HG02938 (cell line): ENCODE measurements around the gene VAV2.
"Not testable (repeated sequence)": the region's sequence is repeated elsewhere in the genome, so short reads cannot be mapped to it uniquely, and the experiment has no call there.

Source experiments
- ATAC-seq: cut with Tn5 transposase; IDR thresholded peaks from one replicate; pipeline ENCODE4 v1.9.1; 2021; ENCODE audit warnings: mild to moderate bottlenecking, moderate library complexity; ENCODE audit not compliant: unreplicated experiment

The VAV2 gene

DNA sequence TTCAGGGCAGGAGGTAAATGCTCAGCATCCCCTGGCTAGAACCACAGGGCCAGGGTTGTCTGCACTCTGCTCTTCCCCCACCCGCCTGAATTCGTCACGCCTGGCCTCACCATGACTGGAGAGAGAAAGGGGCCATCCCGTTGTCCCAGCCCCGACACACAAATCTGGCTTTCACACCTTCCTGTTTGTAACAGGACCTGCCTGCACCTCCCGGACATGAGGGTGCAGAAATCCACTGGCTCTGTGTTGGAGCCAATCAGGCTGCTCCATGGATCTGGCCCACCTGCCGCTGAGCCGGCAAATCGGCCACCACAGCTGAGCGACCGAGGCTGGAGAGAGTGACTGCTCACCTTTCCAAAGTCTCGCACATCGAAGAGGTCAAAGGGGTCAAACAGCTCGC, 53.4 kb downstream of the VAV2 start:
- no peak for ATAC-seq

DNA sequence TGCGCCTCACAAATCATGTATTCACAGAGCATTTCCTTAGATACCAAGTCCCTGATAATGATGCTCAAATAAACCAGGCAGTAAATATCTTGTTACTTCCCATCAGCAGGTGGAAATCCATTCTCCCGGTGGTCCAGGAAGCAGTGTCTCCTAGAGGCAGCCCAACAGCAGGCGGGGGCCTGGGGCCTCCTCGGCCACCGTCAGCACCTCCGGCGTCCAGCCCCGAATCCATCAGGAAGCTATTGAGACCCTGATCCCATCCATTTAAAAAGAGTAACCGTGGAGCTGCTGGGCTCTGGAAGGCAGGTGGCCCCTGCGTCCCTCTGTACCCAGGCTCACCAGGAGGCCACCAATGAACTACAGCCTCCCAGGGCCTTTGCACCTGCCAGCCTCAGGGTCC, 54.0 kb downstream of the VAV2 start:
- no peak for ATAC-seq

- ATAC-seq: no peak
Measured at GRCh38 chr9:133937120-133937519, 55.0 kb downstream of the VAV2 start.

DNA sequence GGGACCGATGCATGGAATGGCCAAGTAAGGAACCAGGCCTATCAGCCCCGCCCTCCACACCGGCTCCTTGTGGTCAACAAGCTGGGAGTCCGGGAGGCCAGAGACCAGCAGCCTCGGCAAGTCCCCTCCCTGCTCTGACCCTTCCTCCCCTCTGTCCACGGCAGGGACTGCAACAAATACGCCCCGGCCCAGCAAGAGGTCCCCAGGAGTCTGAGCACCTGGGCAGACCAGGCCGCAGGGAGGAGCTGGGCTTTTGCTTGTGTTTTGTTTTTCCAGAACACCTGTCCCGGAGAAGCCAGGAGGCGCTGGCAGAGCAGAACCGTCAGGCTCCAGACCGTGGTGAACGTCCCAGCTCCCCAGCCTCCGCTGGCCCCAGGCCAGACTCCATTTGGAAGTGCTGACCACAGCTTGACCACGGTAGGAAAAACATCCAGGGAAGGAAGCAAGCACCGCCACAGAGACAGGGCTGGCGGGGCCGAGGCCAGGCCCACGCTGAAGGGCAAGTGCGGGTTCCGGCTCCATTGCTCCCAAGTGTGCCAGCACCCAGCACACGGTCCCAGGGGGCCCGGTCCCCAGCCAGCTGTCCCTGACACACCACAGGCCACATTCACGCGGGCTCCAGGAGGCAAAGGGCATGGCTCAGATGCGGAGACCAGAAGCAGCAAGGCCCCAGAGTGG, 56.7 kb downstream of the VAV2 start:
- no peak for ATAC-seq

DNA sequence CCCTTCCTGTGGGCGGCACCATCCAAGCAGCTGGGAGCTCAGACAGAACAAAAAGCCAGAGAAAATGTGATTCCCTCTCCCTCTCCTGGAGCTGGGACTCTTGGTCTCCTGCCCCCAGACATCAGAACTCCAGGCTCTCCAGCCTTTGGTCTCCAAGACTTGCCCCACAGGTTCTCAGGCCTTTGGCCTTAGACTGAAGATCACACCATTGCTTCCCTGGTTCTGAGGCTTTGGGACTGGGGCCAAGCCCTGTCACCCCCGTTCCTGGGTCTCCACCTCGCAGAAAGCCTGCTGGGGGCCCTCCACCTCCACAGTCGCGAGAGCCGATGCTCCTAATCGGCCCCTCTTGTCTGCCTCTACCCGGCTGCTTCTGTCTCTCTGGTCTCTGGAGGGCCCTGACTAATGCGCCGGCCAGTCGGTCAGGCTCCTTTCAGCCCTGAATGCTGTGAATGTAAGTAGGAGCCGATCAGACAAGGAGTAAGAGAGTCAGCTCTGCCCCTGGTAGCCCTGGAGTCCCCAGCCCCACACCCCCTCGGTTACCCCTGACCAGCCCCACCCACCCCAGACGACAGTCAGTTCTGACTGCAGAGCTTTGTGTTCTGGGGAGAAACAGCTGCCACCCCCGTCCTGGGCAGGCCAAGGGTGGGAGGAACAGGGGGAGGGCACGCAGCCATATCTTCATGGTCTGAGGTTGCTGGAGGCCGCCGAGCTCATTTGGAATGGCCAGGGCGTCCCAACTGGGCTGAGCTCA, 57.5 kb downstream of the VAV2 start:
- no peak for ATAC-seq

GRCh38 chr9:133933426-133934026, 58.6 kb downstream of the VAV2 start:
- no peak for ATAC-seq

- no peak for ATAC-seq
Measured at GRCh38 chr9:133932633-133933032, 59.5 kb downstream of the VAV2 start.

DNA sequence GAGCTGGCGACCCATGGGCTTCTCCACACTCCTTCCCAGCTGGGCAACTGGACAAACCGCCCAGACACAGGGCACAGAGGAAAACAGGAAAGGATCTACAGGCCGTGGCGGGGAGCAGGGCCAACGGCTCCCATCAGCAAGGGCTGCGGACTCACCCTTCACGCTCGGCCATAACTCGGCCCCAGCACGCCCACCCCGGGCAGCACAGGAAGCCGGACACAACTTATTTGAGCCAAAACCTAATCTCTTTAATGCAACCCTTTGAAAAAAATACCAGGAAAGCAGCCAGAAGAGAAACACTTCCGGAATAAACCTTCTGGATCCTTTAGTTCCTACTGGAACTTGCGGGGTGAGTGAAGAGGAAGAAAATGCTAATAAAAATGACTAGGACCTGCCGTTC, 59.9 kb downstream of the VAV2 start:
- ATAC-seq: no peak

DNA sequence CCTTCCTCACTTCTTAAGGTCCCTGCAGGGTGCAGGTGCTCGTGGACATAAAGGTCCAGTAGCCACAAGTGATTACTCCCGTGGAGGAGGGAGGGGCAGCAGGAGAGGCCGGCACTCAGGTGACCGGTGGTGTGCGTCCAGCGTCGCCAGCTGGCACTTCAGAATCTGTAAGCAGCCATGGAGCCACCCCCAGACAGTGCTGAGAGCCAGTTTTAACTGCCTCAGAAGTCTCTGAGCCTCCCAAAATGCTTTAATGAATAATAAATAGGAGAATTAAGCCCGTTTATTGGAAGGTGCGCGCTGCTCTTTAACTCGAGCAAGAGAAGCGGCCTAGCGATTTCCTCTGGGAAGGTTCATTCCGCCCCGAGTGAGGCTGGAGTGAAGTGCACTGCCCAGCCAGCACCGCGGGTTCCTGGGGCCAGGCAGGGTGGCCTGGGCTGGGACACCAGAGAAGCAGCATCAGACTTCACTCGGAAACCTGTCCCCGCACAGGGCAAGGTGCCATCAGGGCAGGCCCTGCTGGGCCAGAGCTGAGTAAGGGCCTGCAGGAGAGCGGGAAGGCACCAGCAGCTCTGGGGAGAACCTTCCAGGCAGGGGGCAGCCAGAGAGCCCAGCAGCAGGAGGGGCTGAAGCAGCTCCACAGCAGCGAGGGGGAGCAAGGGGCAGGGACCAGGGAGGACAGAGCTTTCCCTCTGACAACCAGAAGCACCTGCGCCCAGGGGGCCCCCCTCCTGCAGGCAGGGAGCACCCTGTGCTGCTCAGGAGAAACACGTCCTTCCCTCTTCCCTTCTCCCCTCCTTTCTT, 61.2 kb downstream of the VAV2 start:
- ATAC-seq: no peak

- ATAC-seq: no peak
Measured at GRCh38 chr9:133930046-133930681, 62.0 kb downstream of the VAV2 start.

GRCh38 chr9:133929599-133929998, 62.5 kb downstream of the VAV2 start:
- no peak for ATAC-seq

GRCh38 chr9:133928248-133928764, 63.8 kb downstream of the VAV2 start:
- no peak for ATAC-seq

GRCh38 chr9:133927041-133927440, 65.1 kb downstream of the VAV2 start:
- ATAC-seq: no peak

GRCh38 chr9:133926165-133926856, 65.8 kb downstream of the VAV2 start:
- no peak for ATAC-seq

- no peak for ATAC-seq
Measured at GRCh38 chr9:133924453-133924852, 67.7 kb downstream of the VAV2 start.

DNA sequence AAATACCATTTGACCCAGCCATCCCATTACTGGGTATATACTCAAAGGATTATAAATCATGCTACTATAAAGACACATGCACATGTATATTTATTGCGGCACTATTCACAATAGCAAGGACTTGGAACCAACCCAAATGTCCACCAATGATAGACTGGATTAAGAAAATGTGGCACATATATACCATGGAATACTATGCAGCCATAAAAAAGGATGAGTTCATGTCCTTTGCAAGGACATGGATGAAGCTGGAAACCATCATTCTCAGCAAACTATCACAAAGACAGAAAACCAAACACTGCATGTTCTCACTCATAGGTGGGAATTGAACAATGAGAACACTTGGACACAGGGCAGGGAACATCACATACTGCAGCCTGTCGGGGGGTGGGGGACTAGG, 68.5 kb downstream of the VAV2 start:
- not testable (repeated sequence) for ATAC-seq

DNA sequence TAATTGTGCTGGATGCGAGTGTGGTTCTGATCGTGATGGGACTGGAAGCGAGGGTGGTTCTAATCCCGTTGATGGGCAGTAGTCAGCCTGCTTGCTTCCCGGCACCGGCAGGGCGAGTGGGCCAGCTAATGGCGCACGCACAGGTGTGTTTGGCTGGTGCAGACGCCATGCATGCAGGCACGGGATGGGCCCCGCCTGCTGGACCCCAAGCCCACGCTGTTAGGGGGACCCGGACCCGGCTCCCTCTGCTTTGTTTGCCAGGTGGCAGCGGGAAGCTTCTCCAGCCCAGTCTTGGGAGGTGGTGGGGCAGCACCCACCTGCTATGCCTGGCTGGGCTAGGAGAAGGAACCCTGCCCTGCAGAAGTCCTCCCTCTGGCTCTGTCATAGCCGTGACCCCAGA, 70.3 kb downstream of the VAV2 start:
- no peak for ATAC-seq

DNA sequence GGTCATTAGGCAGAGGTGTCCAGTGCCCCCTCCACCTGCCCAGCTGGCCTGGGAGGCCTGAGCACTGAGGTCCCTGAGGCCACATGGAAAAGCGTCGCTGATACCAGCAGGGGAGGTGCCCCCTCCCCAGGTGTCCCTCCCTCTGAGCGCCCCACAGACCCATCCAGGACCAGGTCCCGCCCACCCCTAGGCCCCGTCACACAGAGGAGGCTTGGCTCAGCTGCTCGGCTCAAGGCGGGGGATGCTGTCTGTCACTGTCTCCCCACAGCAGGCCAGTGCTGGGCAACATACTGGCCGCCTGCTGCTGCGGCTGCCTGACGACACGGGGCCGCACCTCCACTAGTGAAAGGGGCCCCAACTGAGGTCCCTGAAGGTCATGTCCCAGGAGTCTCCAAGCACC, 71.7 kb downstream of the VAV2 start:
- no peak for ATAC-seq

GRCh38 chr9:133919253-133920115, 72.6 kb downstream of the VAV2 start:
- ATAC-seq: no peak
